Omental fat pad (tissue), 4 donors: ENCODE measurements around the gene PRKCB. TPM values are rescaled to one million over a fixed set of nuclear protein-coding genes. Genes with fewer than 3 reads are reported as not detected.

Source experiments
- ATAC-seq: fragments of 150-250 bp; one replicate; pipeline ENCODE4 v1.9.1; 2016; ENCODE audit warnings: mild to moderate bottlenecking, moderate library complexity; ENCODE audit not compliant: low FRiP score
- DNase-seq: peaks from one replicate; pipeline ENCODE4 v3.0.0-alpha.2; 2019; ENCODE audit warnings: low spot score
- total RNA-seq, 4 donors: library from RNA; depleted of rRNA; stranded (reverse); fragments of >200 nt; gene quantifications; one replicate each; pipeline ENCODE4 v1.1.0, GENCODE V29; 2016
- TF ChIP-seq, protein P1 (sequence below), 3 donors: fragments of 450-650 bp; IDR thresholded peaks; one replicate each; pipeline ENCODE4 v1.5.1; 2016 to 2017; ENCODE audit warnings: antibody characterized with exemption in 3 of 3, mild to moderate bottlenecking in 3 of 3, moderate library complexity in 2 of 3

PRKCB gene
- total RNA-seq, 4 donors from 2014 or later = 5.3 to 18.6 (median 11.1) TPM

DNA sequence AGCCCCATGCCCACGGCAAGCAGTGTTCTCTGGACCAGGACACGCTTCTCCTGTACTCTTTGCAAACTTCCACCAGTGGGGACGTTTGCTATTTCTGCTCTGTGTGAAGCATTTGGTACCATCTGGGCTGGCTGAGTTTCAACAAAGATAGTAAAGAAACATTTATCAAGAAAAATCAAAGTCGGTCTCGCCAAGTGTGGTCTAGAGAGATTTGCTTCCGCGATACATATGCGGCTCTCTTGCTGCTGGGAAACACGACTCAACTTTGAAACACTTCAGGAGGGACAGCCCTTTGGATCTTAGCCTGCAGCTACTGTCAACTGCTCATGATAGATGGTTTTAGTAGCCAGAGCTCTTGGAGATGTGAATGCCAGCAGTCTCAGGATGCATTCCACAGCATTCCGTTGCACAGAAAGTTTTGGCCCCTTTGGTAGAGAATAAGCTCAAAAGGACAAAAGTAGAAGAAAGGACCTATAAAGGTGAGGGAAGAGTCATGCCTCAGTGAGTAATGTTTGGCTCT is 252.2 kb downstream of the PRKCB start:
- TF ChIP-seq, protein P1, sequence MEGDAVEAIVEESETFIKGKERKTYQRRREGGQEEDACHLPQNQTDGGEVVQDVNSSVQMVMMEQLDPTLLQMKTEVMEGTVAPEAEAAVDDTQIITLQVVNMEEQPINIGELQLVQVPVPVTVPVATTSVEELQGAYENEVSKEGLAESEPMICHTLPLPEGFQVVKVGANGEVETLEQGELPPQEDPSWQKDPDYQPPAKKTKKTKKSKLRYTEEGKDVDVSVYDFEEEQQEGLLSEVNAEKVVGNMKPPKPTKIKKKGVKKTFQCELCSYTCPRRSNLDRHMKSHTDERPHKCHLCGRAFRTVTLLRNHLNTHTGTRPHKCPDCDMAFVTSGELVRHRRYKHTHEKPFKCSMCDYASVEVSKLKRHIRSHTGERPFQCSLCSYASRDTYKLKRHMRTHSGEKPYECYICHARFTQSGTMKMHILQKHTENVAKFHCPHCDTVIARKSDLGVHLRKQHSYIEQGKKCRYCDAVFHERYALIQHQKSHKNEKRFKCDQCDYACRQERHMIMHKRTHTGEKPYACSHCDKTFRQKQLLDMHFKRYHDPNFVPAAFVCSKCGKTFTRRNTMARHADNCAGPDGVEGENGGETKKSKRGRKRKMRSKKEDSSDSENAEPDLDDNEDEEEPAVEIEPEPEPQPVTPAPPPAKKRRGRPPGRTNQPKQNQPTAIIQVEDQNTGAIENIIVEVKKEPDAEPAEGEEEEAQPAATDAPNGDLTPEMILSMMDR (IDR thresholded peaks at IDR 0.05) = no peak
- DNase-seq = no peak
- ATAC-seq = no peak

DNA sequence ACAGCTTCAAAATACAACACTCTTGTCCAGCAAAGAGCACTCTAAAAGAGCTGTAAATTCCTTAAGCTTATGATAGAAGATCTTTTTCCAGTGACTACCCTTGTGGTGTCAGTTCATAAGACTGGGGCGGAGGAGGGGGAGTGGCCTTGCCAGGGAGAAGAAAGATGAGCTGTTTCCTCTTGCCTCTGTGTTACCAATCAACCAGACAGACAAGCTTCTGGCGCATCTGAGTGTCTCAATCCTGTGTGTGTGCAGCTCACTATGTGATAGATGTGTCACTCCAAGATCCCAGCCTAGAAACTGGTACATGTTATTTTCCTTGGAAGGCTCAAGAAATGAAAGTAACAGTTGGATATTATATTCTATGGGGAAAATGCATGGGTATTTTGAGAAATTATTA is 253.0 kb downstream of the PRKCB start:
- DNase-seq (no peak), ATAC-seq (no peak)

DNA sequence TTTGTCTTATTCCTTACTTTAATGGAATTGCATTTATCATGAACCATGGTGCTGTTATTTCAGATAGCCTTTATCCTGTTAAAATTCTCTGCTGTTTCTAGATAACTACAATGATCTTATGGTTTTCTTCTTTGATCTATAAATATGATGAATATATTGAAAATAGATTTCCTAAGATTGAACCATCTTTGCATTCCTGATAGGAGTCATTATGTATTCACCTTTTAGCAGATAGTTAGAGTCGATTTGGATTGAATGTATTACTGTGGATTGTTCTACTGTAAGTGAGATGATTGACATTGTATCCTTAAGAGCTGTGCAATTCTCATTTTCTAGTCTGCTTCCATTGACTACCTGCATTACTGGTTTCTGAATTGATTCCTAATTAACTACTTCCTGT is 255.3 kb downstream of the PRKCB start:
- ATAC-seq = no peak
- no peak for DNase-seq
- TF ChIP-seq, protein P1 (IDR thresholded peaks at IDR 0.05) = no peak

More for the DNA sequence above, 253.0 kb downstream of the PRKCB start:
- TF ChIP-seq, protein P1 (IDR thresholded peaks at IDR 0.05) = no peak

DNA sequence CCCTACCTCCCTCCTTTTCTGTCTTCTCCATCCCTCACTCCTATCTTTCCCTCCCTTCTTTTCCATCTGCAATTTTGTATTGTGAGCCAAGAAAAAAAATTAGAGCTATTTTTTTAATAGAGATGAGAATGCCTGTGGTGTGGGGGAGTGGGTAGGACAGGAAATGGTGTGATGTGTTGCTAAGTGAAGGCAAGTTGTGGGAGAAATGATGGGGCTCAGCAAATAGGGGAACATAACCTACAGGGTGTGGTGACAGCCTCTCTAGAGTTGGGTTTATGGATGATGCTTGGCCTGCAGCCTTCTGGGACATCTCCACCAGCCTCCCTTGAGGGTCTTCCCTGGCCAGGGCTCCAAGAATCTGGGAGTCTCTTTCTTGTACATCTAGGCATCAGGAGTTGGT is 257.3 kb downstream of the PRKCB start:
- DNase-seq (no peak), ATAC-seq (no peak)
- TF ChIP-seq, protein P1 (IDR thresholded peaks at IDR 0.05) = no peak

DNA sequence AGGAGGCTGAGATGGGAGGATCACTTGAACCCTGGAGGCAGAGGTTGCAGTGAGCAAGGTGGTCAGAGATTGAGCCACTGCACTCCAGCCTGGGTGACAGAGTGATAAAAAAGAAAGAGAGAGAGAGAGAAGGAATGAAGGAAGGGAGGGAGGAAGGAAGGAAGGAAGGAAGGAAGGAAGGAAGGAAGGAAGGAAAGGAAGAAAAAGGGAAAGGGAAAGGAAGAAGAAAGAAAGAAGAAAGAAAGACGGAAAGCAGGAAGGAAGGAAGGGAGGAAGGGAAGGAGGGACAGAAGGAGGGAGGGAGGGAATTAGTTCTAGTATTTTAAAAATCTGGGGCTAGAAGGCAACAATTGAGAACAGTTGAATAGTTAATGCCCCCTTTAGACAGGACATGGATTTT is 258.9 kb downstream of the PRKCB start:
- no peak for DNase-seq
- TF ChIP-seq, protein P1 (IDR thresholded peaks at IDR 0.05) = no peak

DNA sequence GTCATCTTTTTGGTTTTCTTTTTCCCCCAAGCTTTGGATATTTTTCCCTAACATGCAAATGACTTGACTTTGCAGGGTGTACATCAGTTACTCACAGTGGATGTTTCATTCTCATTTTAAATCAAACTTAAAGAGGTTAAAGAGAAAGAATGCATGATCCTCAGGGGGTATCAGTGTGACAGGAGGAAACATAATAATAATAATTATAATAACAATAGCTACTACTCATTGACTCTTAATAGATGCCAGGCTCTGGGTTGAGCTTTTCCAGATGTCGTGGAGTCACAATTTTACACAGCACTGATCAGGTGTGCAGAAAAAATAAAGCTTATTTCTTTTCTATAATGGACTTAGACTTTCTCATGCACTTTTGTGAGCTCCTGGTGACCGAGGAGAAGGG is 263.1 kb downstream of the PRKCB start:
- DNase-seq = no peak
- ATAC-seq = no peak
- TF ChIP-seq, protein P1 (IDR thresholded peaks at IDR 0.05) = no peak

More for the DNA sequence above, 258.9 kb downstream of the PRKCB start:
- no peak for ATAC-seq

DNA sequence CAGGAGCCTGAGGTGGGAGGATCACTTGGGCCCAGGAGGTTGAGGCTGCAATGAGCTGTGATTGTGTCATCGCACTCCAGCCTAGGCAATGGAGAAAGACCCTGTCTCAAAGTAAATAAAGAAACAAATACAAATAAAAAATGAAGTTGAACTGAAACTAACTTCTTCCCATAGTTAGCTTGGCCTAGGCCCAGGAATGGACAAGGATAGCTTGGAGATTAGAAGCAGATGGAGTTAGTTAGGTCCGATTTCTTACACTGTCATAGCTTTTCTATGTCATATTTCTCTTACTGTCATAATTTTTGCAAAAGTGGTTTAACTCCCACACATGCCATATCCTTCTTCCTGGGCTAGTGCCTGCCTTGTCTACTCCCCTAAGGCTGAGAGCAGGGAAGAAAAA is 265.6 kb downstream of the PRKCB start:
- ATAC-seq (no peak), DNase-seq (no peak)
- TF ChIP-seq, protein P1 (IDR thresholded peaks at IDR 0.05) = no peak
